ENCODE data around the gene ENG. TPM values are rescaled to one million over a fixed set of nuclear protein-coding genes. Genes with fewer than 3 reads are reported as not detected.
"Not testable (repeated sequence)": the region's sequence is repeated elsewhere in the genome, so short reads cannot be mapped to it uniquely, and the experiment has no call there.

The ENG gene
- total RNA-seq, 1 donor from 2014 or later, result 94.3 TPM

- no peak for DNase-seq (ENCODE audit: low spot score)
Measured at GRCh38 chr9:127793093-127793708, 61.3 kb downstream of the ENG start.

DNA sequence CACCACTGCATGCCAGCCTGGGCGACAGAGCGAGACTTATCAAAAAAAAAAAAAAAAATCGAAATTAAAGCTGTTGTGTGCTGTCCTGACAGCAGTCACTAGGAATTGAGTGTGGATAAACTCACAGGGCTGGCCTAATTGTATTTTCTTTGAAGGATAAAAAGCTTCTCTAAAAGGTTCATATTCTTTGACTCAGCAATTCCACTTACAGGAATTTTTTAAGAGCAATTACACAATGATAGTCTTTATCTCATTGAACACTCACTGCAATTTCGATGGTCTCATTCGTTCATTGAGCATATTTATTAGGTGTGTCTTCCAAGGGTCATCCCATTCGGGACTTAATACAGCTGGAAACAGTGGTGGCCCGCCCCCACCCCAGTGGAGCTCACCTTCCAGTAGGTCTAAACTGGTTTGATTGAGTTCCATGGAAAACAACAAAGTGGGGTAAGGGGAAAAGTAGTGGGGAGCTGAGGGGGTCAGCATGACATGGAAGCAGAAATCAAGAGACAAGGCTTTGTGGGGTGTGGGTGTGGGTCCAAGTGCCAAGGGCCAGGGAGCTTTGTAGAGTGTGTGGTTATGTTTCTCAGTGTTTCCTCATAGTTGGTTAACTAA lies 61.9 kb downstream of the ENG start:
- DNase-seq (ENCODE audit: low spot score), result no peak

DNA sequence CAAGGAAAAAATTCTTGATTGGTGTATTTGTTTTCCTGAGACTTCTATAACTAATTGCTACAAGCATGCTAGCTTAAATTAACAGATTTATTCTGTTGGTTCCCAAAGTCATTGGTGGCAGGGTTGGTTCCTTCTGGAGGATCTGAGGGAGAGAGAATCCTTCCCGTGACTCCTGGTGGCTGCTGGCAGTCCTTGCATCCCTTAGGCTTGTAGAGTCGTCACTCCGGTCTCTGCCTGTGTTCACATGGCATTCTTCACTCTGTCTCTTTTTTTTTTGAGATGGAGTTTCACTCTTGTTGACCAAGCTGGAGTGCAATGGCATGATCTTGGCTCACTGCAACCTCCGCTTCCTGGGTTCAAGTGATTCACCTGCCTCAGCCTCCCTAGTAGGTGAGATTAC lies 63.4 kb downstream of the ENG start:
- DNase-seq (ENCODE audit: low spot score), result no peak

GRCh38 chr9:127790094-127790855 lies 64.2 kb downstream of the ENG start:
- no peak for DNase-seq (ENCODE audit: low spot score)

GRCh38 chr9:127789179-127789578 lies 65.3 kb downstream of the ENG start:
- no peak for DNase-seq (ENCODE audit: low spot score)

GRCh38 chr9:127788337-127789011 lies 66.0 kb downstream of the ENG start:
- no peak for DNase-seq (ENCODE audit: low spot score)

DNA sequence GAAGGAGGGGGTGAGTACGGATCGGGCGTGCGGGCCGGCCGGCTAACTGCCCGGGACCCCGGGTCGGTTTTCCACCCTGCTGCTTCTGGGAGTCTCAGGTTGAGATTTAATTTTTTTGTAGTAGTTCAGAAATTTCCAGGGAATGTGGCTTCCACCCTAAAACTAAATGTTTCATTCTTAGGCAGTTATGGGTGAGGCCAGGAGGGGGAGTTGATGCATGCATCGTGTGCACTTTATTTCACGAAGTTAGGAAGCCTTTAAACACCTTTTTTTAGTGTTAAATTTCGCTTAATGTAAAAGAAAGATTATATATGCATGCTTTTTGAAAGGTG lies 67.7 kb downstream of the ENG start:
- no peak for DNase-seq (ENCODE audit: low spot score)

- peak; percentile 91 for DNase-seq (ENCODE audit: low spot score)
Measured at GRCh38 chr9:127785933-127786772, 68.3 kb downstream of the ENG start, which contains the start of gene CDK9. CDK9 (plus strand) TSS chr9:127786034; CDS start chr9:127786149, 115 bp downstream.

- DNase-seq (ENCODE audit: low spot score), result peak; percentile 89
Measured at GRCh38 chr9:127785023-127785932, 69.2 kb downstream of the ENG start.

GRCh38 chr9:127783111-127784008 lies 71.1 kb downstream of the ENG start:
- peak; percentile 61 for DNase-seq (ENCODE audit: low spot score)

DNA sequence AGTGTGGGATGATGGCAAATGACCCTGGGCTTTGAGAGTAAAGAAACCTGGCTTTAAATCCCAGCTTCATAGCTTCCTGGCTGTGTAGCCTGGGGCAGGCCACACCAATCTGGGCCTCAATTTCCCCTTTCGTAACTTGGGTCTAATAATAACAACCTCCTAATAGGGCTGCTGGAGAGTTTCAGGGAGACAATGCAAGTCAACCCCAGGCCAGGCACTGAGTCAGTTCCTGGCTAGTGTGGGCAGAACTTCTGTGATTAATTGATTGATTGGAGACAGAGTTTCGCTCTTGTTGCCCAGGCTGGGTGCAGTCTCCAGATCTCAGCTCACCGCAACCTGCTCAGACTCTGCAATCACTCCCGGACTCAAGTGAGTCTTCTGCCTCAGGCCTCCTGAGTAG lies 72.7 kb downstream of the ENG start:
- no peak for DNase-seq (ENCODE audit: low spot score)

- not testable (repeated sequence) for DNase-seq (ENCODE audit: low spot score)
Measured at GRCh38 chr9:127780909-127781308, 73.5 kb downstream of the ENG start.

GRCh38 chr9:127780126-127780885 lies 74.2 kb downstream of the ENG start:
- no peak for DNase-seq (ENCODE audit: low spot score)

DNA sequence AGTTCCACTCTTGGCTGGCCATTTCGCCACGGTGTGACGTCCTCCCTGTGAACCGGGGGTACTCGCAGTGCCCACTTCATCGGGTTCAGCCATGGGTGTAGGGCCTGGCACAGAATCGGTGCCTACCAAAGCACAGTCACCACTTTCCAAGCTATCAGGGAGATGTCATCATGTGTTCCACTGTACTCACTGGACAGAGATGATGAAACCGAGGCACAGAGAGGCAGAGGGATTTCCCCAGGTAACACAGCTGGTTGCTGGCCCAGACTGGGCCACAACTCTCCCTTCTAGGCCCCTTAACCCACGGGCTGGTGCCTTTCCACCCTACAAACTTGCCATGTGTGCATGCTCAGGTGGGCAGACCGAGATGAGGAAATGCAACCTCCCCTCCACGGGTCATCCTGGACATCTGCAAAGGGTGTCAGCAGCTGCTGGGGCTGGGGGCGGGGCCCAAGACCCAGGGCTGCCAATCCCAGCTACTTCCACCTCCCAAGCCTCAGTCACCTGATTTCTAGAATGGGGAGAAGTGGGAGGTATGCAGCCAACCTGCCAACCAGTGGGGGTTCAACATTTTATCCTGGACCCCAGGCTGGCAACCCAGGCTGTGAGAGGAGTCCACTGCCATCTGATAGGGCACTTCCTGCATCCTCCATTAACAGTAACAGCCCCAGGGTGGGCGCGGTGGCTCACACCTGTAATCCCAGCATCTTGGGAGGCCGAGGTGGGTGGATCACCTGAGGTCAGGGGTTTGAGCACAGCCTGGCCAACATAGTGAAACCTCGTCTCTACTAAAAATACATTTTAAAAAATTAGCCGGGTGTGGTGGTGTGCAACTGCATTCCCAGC lies 75.1 kb downstream of the ENG start:
- DNase-seq (ENCODE audit: low spot score), result no peak

DNA sequence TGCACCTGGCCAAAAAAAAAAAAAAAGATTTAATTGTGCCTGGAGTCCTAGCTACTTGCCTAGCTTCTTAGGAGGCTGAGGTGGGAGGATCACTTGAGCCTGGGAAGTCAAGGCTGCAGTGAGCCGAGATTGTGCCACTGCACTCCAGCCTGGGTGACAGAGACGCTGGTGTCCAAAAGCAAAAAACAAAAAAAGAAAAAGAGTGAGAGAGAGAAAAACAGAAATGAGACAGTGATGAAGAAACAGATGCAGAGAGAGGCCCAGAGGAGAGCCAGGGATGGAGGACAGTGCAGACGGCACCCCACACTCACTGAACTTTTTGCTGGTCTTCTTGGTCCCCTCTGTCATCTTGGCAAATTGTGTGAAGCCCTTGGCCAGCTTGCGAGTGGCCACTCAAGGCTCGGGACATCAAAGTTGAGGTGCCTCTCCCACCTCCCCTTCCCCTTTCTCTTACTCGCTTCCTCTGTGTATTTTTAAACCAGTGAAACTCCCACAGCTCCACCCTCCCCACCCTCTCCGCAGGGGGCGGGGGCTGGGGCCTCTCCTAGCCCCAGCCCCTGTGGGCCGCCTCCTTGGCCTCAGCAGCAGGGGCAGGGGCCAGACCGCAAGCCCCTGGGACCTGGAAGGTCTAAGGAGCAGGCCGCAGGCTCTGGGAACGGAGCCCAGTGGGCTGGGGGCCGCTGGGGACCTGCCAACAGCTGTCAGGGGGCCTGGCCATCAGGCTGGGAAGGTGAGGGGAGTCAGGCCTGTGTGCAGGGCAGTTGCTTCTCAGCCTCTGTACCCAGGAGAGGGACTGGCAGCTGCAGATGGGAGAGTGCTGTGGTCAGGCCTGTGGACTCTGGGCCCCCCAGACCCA lies 76.0 kb downstream of the ENG start, which contains the start of gene SH2D3C:
SH2D3C (minus strand) TSS at position 387 of the 856 bp plus-strand sequence; CDS start at position 348, 39 bp downstream.
- DNase-seq (ENCODE audit: low spot score), result no peak

- DNase-seq (ENCODE audit: low spot score), result no peak
Measured at GRCh38 chr9:127777368-127777980, 77.0 kb downstream of the ENG start.

Data from mucosa of gallbladder (tissue), 1 donor.